ENCODE results near the gene IGF2R. TPM values are rescaled to one million over a fixed set of nuclear protein-coding genes. Genes with fewer than 3 reads are reported as not detected.

IGF2R gene
- total RNA-seq, 1 experiment from 2014 or later: 84.3 TPM

DNA sequence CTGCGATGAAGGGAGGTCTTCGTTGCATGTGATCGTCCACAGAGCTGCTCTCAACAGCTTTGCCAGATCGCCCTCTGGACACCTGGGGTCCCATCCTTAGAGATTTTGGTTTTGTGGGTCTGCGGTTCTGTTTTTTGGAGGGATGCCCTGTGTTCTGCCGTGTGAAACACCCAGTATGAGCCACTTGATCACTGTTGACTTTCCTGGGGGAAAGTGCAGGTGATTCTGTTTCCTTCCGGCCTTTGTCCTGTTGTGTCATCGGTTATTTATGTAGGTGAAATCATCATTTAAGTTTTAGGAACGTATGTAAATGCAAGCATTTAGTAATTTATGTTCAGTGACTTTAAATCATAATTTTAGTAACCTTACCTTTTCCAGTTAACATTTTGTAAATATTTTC, 96.3 kb downstream of the IGF2R start:
- DNase-seq (ENCODE audit: extremely low read depth, low read depth): no peak

DNA sequence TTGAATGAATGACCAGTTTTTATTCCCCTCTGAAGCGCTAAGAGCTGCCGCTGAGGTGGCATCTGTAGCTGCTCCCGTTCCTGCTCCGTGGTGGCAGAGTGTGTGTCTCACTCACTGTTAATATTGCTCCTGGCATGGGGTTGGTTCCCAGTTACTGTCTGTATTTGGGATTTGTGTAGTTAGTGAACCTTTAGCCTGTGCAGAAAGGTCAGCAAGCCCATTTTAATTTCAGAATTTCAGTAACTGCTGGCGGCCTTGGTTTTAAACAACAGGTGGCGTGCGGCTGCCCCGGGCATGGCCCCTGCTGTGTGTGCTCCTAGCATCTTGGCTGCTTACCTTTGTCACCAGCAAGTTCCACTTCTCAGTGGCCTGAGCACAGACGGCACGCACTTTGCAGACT, 98.7 kb downstream of the IGF2R start:
- no peak for DNase-seq (ENCODE audit: extremely low read depth, low read depth)

DNA sequence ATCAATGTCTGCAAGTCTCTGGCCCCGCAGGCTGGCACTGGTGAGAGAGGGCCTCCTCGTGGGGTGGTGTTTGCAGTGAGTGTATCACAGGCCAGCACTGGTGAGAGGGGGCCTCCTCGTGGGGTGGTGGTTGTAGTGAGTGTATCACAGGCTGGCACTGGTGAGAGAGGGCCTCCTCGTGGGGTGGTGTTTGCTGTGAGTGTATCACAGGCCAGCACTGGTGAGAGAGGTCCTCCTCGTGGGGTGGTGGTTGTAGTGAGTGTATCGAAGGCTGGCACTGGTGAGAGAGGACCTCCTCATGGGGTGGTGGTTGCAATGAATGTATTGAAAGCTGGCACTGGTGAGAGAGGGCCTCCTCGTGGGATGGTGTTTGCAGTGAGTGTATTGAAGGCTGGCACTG, 99.5 kb downstream of the IGF2R start:
- no peak for DNase-seq (ENCODE audit: extremely low read depth, low read depth)

DNA sequence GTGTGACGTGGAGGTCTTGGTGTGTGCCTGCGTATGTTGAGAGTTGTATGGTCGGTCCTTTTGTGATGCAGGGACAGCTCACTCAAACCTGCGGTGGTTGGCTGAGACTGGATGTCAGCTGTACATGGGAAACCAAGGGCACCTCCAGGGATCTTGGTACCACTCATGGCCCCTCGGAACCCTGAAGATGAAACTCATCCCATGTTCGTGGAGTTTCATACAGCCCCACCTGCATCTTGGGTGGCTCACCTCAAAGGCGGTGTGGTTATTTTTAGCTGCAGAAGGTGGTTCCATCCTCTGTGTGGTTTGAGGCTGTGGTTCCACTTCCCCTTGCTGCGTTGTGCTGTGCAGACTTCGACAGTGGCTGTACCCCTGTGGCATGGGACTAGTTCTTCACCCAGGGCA, 100.2 kb downstream of the IGF2R start:
- DNase-seq (ENCODE audit: extremely low read depth, low read depth): no peak

DNA sequence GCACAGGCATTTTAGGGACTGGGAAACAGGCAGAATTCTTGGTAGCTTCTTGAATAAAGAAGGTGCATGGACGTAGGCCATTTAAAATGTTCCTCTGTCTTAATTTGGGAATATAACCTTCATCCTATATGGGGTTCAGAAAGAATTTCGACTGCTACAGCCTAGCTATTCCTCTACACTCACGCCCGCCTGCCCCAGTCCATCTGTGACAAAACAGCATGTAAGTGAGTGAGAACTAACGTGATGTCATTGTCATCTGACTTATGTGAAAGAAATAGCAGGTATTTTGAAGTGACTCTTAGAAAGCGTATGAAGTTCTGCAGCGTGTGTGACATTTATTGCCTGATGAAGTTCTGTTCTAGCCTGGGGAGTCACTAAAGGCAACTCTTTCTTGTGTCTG, 100.6 kb downstream of the IGF2R start:
- DNase-seq (ENCODE audit: extremely low read depth, low read depth): no peak

DNA sequence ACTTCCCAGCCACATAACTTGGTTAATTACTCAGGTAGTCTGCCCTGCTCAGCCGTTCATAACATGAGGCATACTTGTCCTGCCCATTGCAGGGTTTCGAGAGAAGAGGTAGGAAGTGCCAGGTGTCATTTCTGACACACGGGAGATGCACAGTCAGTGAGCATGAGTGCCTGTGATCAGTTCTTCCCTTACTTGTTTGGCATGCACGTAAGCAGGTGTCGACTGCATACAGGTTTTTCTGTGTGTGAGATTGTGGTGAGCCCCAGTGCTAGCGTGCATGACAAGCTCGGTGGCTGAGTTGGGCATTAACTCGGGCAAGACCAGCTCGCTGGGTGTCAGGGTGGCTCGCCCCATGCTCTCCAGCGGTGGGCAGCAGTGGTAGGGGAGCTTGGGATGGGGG, 101.5 kb downstream of the IGF2R start:
- DNase-seq (ENCODE audit: extremely low read depth, low read depth): no peak

DNA sequence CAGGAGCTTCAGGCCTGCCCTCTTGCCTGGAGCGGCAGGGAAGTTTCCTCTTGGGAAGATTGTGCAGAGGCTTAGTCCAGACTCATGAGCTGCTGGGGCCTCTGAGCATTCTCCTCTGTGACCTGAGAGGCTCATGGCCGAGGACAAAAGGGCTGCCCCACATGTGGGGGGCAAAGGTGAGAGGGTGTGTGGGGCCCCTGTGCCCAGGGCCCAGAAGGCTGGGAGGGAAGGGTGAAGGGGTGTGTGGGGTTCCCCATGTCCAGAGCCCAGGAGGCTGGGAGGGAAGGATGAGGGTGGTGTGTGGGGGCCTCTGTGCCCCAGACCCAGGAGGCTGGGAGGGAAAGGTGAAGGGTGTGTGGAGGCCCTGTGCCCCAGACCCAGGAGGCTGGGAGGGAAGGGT, 101.9 kb downstream of the IGF2R start:
- DNase-seq (ENCODE audit: extremely low read depth, low read depth): no peak

DNA sequence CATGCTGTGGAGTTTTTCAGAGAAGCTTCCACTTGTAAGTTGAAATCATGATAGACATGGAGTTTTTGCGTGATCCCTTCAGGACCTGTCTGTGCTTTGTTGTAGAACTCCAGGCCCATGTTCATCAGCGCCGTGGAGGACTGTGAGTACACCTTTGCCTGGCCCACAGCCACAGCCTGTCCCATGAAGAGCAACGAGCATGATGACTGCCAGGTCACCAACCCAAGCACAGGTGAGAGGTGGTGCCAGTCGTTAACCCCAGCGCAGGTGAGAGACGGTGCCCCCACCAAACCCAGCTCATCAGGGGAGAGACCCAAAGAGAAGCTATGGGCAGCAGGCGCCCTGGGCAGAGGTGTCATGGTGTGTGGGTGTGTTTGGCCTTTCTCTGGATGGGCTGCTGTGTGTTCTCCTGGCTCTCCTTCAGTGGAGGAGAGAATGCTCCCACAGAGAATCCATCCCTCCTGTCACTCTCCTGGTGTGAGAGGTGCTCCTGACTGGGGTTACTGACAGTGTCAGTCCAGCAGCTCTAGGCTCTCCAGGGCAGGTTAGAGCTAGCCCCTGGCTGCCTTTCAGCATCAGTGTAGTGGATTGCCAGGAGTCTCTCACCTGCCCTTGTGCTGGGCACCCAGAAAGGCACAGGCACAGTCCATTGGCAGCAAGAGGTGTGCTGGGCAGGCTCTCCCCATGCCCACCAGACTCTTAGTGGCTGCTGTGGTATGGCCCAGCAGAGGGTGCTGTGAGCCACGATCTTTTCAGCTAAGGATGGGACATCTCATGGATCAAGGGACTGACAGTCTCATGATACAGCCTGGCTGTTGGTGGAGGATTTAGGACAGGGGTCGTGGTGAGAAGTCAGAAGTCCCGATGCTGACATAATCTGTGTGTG, 103.2 kb downstream of the IGF2R start:
- no peak for DNase-seq (ENCODE audit: extremely low read depth, low read depth)

DNA sequence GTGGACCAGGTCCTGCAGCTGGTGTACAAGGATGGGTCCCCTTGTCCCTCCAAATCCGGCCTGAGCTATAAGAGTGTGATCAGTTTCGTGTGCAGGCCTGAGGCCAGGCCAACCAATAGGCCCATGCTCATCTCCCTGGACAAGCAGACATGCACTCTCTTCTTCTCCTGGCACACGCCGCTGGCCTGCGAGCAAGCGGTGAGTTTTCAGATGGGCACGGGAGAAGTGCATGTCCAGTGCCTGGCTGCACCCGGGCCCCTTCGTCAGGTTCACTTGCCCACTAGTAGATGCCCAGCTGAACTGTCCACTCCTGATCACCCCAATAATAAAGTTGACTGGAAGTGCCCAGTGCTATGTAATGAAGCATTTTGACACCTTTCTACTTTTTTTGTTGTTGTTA, 104.4 kb downstream of the IGF2R start:
- DNase-seq (ENCODE audit: extremely low read depth, low read depth): no peak

DNA sequence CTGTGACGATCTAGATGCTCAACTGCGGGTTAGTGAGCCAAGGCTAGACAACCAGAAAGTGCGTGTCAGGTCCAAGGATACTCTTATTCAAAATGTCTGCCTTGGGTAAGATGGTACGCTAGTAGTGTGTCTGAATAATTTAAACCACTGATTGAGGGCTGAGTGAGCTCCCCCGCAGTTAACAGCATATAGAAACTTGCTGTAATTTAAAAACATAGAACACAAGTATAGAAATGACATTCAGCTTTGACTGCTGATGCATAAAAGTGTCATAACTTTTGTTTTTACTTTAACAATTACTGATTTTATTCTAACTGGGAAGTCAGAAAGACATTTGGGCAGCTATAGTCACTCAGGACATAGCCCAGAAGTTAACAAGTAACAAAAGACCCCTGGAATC, 107.1 kb downstream of the IGF2R start:
- no peak for DNase-seq (ENCODE audit: extremely low read depth, low read depth)

DNA sequence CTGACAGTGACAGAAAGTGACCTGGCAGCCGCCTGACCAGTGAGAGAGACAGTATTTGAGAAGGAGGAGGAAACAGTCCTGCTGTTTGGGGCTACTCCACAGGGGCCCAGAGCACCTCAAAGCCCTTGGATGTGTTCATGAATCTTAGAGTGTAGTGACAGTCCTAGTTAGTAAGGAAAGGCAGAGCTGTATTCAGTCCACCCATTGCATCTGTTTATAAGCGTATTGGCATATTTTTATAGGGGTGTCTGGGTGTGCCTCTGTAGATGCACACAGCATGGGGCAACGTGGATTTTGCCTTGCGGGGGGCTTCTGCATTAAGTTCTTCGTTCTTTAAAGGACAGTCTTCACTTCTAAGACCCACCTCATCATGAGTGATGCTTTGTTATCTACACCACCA, 108.1 kb downstream of the IGF2R start:
- DNase-seq (ENCODE audit: extremely low read depth, low read depth): no peak

DNA sequence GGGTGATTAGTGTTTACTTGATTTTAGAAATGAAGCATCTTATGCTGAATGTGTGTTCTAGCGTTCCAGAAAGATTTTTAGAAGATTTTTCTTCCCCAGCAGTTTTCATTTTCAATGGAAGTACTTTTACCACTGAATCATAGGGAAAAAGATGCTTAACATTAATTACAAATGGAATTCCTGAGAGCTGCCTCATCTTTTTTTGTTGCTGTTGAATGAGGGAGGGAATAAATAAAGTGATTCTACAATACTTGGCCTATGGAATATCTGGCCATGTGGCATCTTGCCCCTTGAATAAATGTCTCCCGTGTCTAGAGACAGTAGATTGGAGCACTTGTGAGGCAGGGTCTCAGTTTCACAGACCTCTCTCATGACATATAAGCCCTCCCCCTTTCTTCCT, 108.6 kb downstream of the IGF2R start:
- no peak for DNase-seq (ENCODE audit: extremely low read depth, low read depth)

DNA sequence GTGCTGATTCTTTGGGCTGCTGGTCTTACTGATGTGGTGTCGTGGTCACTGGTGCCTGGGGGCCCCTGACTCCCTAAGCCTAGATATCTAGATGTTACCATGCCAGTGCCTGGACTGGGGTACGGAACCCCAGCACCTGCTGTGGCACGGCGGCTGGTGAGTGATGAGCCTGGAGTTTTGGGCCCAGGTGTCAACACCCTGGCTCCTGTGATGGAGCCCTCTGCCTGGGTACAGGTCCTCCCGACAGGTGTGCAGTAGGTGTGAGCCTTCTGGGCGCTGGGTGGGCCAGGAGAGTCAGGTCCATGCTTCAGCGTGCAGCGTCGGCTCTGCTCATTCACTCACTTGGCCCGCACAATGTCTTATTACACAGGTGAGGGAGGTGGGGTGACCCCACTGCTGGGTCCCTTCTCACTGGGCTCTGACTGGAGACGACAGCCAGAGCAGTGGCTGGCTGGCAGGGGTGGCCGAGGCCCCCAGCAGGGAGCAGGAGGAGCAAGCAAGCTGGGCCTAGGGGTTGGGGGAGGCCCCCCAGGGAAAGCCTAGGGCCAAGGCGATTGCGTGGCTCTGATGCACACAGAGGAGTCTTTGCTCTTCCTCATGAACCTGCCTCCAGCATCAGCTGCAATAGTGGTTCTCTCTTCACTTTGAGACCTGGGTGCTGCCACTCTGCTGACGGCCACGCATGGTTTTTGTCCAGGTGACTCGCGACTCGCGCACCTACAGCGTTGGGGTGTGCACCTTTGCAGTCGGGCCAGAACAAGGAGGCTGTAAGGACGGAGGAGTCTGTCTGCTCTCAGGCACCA, 110.2 kb downstream of the IGF2R start:
- no peak for DNase-seq (ENCODE audit: extremely low read depth, low read depth)

DNA sequence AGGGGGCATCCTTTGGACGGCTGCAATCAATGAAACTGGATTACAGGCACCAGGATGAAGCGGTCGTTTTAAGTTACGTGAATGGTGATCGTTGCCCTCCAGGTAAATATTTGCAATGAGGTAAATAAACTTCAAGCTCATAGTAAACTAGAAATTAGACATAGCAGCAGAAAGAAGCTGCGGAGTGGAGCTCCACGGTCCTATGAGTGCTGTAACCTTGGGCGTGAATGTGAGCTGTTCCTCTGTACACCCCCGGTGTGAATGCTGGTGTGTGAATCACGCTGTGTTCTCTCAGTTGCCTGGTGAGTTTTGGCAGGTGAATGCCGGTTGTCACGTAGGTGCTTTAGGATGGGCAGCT, 110.8 kb downstream of the IGF2R start:
- no peak for DNase-seq (ENCODE audit: extremely low read depth, low read depth)

DNA sequence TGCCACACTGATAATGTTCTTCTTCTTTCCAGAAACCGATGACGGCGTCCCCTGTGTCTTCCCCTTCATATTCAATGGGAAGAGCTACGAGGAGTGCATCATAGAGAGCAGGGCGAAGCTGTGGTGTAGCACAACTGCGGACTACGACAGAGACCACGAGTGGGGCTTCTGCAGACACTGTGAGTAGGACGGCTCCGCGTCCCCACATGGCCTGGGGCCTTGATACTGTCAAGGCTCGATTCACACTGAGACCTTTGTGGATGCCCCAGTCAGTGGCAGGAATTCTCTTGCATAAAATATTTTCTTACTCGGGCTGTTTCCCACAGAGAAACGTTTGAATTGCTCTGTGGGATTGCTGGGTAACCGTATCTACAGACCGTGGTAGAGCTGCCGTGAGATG, 111.2 kb downstream of the IGF2R start:
- no peak for DNase-seq (ENCODE audit: extremely low read depth, low read depth)

DNA sequence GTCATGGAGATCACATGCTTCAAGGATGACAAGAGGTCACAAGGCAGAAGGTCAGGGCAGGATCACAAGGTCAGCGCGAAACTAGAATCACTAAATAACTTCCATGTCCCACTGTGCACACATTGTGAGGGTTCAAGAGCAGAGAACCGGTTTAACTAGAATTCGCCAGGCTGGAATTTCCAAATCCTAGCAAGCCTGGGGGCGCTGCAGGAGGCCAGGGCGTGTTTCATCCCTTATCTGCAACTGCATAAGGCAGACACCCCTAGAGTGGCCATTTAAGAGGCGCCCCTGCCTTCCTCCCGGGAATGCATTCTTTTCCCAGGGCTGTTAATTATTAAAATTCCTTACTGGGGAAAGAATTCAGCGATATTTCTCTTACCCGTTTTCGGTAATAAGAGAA, 112.5 kb downstream of the IGF2R start:
- DNase-seq (ENCODE audit: extremely low read depth, low read depth): no peak

DNA sequence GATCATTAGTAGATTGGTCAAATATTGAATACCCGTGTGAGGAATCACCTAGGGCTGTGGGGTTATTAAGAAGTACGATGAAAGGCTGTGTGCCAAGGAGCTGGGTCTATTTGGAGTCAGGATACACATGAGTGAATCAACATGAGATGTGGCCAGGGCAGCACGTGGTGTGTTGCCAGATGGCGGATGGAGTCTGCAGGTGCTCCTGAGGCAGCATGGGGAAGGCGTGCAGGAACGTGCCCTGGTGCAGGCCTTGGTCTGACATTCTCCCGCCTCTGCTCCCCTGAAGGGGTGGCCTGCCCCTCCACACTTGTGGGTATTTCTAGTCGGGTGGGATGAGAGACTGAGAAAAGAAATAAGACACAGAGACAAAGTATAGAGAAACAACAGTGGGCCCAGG, 113.7 kb downstream of the IGF2R start:
- DNase-seq (ENCODE audit: extremely low read depth, low read depth): no peak

DNA sequence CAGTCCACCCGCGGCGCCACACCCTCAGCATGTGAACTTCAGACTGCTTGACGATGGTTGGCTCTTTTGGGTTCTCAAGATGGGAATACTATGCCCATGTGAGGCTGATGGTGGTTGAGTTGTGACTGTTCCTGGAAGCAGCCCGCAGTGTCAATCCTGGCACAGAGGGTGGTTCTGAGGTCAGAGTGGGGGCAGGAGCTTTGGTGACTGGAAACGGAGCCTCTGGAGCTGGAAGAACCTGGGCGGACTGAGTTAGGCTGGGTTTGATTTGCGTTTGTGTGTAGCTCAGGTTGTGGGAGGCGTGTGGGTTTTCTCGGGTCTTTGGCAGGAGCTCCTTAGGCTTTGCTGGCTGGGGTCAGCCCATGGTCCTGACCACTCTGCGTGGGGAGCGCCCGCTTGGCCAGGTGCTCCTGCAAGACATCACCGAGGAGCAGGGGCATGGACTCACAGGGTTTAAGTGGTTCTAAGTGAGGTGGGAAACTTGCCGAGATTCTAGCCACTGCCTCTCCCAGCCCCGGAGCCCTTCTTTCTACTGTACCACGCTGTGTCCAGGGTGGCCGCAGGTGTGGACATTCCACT, 115.4 kb downstream of the IGF2R start:
- DNase-seq (ENCODE audit: extremely low read depth, low read depth): no peak

DNA sequence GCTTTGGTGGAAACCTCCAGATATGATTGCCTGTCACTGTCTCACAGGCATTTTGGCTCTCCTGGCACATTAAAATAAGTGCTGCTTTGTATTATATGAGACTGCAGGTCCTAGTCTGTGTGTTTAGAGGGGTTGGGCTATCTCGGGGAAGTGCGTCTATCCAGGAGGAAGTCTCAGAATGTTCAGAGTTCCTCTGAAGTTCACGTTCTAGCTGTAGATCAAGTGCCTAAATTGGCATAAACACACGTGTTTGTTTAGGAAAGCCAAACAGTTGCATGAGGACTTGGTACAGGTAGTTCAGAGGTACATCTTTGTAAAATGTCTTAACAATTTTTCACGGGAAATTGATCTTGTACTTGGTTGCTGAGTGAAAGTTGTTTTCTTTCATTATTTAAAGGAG, 116.3 kb downstream of the IGF2R start:
- no peak for DNase-seq (ENCODE audit: extremely low read depth, low read depth)

DNA sequence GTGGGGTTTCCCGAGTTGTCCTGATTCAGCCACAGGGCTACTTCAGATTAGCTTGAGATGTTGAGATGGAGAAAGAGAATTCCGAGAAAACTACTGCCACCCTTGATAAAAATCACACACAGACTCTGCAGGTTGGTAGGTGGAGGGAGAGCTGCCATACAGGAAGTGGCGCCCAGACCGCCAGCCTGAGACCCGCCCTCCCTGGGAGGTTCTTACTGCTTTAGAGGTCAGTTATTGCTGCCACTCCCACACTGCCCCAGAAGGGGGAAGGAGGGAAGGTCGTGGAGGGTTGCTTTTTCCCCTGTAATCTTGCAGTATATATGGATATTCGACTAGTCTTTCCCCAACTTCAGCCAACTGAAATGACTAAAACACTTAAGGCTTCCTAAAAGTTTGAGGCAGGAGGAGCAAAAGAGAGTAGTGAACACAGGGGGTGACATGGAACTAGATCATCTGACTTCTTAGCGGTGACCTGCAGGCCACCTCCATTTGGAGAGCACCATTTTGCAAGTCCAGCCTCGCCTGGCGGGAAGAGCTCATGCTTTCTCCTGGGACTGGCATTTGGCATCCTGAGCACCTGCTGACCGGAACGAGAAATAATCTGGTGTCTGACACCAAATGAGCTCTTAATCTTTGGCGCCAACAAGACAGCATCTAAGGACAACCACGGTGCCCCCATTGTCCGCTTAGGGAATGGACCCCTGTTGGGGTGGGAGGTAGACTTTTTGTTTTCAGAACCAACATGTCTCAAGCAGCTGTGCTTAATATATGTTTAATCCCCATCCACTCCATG, 117.0 kb downstream of the IGF2R start:
- no peak for DNase-seq (ENCODE audit: extremely low read depth, low read depth)

DNA sequence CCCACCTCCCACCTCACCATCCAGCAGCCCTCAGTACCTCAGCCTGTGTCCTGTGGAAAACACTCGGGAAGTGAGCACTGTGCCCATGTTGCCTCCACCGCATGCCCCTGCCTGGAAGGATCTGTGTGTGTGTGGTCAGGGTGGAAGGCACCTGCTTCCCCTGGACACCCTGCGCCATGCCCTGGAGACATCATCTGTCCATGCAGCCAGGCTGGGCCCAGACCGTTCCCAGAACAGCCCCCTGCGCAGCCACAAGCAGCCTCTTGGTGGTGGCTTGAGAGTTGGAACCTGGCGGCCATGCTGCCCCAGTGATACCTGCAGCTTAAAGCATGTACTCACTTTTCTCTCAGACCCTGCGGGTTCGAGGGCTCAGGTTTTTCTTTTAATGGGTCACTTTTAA, 117.9 kb downstream of the IGF2R start:
- no peak for DNase-seq (ENCODE audit: extremely low read depth, low read depth)

All from NCI-H460 (cell line).